Measurements from ENCODE around the gene IPP.

GRCh38 chr1:45796381-45796780 lies 45.9 kb upstream of the IPP start:
- TF ChIP-seq POLR2A (IDR thresholded peaks at IDR 0.05; ENCODE audit: low read depth, low read length), result no peak
- TF ChIP-seq POLR2AphosphoS5 (IDR thresholded peaks at IDR 0.05; ENCODE audit: low read depth, low read length), result no peak

All from GM12892 (cell line).